Choroid plexus epithelial cell (primary cell): ENCODE measurements around the gene FASTK.
A peak's percentile ranks its signal among the peaks of the same experiment; 100 is the strongest.
"Not testable (repeated sequence)": the region's sequence is repeated elsewhere in the genome, so short reads cannot be mapped to it uniquely, and the experiment has no call there.

Source experiments
- DNase-seq: peaks from one replicate; pipeline ENCODE4 v3.0.0-alpha.2; 2010; ENCODE audit warnings: low read depth
- H3K4me3 ChIP-seq: 2 replicates; pipeline ENCODE4 v1.5.1; 2011; ENCODE audit warnings: low read depth, mild to moderate bottlenecking, control low read depth, low read length, moderate library complexity
- TF ChIP-seq, protein P1 (sequence below): conservative IDR thresholded peaks from 2 replicates; pipeline ENCODE4 v1.5.1; 2011; ENCODE audit warnings: low read depth, mild to moderate bottlenecking, control low read depth, inconsistent platforms, low read length, moderate library complexity

FASTK gene

DNA sequence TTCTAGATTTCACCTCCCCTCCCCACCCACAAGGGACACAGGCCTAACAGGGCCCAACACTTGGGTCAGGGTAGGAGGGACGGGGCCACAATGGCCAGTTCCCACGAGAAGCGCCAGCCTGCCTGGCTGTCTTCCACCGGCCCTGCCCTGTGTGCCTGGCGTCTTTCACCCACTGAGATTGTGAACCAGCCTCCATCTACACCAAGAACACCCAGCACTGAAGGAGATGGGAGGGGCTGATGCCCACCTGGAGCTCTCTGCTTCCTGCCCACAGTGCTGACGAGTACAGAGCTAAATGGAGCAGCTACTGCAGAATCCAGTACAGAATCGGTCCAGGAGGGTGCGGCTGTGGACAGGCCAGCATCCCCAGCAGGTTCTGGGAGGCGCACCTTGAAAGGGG, 34.6 kb downstream of the FASTK start:
- TF ChIP-seq, protein P1, sequence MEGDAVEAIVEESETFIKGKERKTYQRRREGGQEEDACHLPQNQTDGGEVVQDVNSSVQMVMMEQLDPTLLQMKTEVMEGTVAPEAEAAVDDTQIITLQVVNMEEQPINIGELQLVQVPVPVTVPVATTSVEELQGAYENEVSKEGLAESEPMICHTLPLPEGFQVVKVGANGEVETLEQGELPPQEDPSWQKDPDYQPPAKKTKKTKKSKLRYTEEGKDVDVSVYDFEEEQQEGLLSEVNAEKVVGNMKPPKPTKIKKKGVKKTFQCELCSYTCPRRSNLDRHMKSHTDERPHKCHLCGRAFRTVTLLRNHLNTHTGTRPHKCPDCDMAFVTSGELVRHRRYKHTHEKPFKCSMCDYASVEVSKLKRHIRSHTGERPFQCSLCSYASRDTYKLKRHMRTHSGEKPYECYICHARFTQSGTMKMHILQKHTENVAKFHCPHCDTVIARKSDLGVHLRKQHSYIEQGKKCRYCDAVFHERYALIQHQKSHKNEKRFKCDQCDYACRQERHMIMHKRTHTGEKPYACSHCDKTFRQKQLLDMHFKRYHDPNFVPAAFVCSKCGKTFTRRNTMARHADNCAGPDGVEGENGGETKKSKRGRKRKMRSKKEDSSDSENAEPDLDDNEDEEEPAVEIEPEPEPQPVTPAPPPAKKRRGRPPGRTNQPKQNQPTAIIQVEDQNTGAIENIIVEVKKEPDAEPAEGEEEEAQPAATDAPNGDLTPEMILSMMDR, result no peak
- no peak for DNase-seq
- no peak overlapping the region for H3K4me3 ChIP-seq

DNA sequence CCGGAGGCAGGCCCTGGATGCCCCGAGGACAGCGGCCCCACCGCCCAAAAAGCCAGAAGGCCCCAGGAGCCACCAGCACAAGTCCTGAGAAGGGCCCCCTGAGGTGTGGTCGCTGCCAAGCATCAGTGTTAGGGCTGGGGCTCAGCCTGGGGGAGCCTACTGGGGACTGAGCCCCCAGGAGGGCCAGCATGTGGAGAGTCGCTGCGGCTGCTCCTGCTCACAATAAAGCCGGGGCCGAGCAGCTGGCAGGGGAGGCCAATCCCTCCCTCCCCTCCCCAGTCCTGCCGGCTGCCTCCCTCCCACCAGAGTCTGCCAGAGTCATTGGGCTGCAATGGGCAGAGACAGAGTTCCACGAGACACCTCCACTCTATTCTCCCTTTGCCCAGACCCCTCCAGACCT, 35.3 kb downstream of the FASTK start:
- DNase-seq, result no peak
- no peak overlapping the region for H3K4me3 ChIP-seq
- TF ChIP-seq, protein P1, result no peak

DNA sequence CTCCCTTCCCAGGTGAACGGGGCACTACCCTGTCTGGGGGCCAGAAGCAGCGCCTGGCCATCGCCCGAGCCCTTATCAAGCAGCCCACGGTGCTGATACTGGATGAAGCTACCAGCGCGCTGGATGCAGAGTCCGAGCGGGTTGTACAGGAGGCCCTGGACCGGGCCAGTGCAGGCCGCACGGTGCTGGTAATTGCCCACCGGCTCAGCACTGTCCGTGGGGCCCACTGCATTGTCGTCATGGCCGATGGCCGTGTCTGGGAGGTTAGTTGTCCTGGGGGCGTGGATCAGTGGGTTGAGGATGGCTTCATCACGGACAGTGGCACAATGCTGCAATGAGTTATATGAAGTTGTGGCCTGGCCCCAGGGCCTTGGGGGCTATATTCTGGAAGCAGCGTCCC, 36.6 kb downstream of the FASTK start:
- TF ChIP-seq, protein P1, result no peak
- no peak overlapping the region for H3K4me3 ChIP-seq
- DNase-seq, result no peak

DNA sequence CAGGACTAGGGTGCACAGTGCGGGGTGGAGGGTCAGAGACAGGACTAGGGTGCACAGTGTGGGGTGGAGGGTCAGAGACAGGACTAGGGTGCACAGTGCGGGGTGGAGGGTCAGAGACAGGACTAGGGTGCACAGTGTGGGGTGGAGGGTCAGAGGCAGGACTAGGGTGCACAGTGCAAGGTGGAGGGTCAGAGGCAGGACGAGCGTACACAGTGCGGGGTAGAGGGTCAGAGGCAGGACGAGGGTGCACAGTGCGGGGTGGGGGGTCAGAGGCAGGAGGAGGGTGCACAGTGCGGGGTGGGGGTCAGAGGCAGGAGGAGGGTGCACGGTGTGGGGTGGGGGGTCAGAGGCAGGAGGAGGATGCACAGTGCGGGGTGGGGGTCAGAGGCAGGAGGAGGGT, 37.2 kb downstream of the FASTK start:
- H3K4me3 ChIP-seq, DNase-seq: not testable (repeated sequence)

DNA sequence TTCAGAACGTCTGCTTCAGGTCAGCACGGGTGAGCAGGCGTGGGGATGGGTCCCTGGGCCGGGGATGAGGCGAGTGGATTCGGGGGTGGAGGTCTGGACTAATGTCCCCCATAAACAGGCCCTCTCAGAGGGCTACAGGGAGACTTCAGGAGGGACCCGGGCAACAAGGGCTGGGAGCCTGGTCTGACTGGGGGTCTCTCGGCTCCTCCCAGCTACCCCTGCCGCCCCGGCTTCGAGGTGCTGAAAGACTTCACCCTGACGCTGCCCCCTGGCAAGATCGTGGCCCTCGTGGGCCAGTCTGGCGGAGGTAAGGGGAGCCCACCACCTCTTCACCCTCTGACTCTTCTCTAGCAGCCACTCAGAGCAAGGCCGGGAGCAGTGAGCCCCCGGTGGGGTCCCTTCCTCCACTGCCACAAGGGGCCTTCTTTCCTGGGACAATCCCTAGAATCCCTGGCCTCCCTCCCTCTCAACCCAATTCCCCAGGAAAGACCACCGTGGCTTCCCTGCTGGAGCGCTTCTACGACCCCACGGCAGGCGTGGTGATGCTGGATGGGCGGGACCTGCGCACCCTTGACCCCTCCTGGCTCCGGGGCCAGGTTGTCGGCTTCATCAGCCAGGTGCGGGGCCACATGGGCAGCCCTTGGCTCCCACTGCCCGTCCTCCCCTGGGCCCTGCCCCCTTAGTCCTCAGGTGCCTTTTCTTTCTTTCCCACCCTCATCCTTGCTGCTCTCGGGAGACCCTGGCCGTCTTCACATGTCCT, 39.8 kb downstream of the FASTK start:
- TF ChIP-seq, protein P1, result no peak
- DNase-seq, result no peak
- H3K4me3 ChIP-seq, result no peak overlapping the region

DNA sequence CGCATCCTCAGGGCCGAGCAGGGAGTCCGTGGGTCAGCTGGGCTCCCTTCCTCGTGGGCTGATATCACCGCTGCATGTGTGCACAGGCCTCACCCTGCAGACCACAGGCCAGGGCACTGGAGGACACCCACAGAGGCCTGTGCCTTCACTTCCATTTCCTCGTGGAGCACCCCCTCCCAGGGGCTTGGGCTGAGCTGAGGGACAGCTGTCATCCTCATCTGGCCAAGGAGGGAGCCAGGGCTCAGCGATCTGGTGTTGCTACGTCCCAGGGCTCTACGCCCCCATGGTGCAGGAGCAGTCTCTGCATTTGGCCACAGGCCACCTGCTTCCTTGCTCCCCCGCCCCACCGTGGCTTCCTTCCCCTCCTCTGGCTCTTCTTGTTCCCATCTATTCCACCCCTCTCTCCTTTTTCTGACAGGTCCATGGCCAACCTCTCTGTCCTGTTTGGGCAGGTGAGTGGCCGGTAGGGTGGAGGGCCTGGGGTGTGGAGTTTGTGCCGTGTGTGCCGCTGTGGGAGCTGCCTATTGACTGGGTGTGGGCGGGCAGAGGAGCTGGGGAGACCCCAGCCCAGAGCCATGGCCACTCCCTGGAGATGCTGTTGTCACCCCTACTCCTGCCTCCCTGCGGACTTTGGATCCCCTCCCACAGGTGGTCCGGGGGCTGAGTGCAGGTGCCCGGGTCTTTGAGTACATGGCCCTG, 40.6 kb downstream of the FASTK start:
- TF ChIP-seq, protein P1, result no peak
- no peak for DNase-seq
- H3K4me3 ChIP-seq, result no peak overlapping the region

DNA sequence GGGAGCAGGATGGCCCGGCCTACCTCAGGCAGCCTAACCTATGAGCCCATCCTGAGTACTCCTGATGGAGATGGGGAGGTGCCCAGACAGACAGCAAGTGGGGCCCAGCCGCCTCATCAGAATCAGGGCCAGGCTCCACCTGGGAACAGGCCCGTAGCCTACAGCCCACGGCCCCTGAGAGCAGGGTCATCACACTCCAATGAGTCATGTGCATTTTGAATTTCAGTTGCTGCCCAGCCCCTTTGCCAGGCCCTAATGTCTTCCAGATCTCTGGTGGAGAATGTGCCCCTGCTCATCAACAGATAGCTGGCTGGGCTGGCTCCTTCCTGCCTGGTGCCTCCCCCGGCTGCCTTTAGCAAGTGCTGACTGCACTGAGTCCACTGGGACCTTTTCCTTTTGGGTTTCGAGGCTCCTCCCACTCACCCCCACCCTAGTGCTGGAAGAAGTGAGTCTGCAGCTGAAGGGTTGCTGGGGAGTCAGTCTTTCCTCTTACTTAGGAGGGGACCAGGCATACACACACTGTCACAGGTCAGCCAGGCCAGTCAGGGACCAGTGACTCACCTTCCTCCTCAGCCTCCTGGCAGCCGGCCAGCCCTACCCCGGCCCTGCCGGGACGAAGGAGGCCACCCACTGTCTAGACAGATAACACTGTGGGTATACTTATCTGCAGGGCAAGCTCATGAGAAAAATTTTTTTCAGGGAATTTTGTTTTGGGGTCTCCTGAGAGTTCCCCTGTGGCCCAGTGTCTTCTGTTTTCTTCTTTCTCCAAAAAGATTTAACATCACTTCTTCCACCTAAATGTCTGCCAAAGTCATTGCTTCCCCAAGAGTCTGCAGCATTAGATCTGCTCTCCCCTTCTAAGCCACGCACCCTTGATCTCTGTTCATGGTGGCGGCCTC, 41.4 kb downstream of the FASTK start:
- TF ChIP-seq, protein P1, result no peak
- DNase-seq, result peak; percentile 91
- H3K4me3 ChIP-seq, result no peak overlapping the region
